HG03342 (cell line): ENCODE data around the gene KRT83.
"Not testable (repeated sequence)": the region's sequence is repeated elsewhere in the genome, so short reads cannot be mapped to it uniquely, and the experiment has no call there.

Experiments used
- ATAC-seq: cut with Tn5 transposase; IDR thresholded peaks from one replicate; pipeline ENCODE4 v1.9.1; 2021; ENCODE audit warnings: mild to moderate bottlenecking, moderate library complexity; ENCODE audit not compliant: unreplicated experiment

Gene KRT83

GRCh38 chr12:52334185-52334584, 13.0 kb upstream of the KRT83 start:
- ATAC-seq: no peak

- no peak for ATAC-seq
Observed at GRCh38 chr12:52333321-52333720, 12.1 kb upstream of the KRT83 start.

GRCh38 chr12:52332381-52332780, 11.2 kb upstream of the KRT83 start:
- ATAC-seq: no peak

- ATAC-seq: no peak
Observed at GRCh38 chr12:52331833-52332232, 10.6 kb upstream of the KRT83 start.

- no peak for ATAC-seq
Observed at GRCh38 chr12:52331039-52331438, 9.8 kb upstream of the KRT83 start.

GRCh38 chr12:52327830-52328500, 6.8 kb upstream of the KRT83 start:
- no peak for ATAC-seq

GRCh38 chr12:52327052-52327829, 6.0 kb upstream of the KRT83 start:
- peak; percentile 87 for ATAC-seq

GRCh38 chr12:52324153-52324444, 2.9 kb upstream of the KRT83 start:
- no peak for ATAC-seq

GRCh38 chr12:52323416-52324152, 2.4 kb upstream of the KRT83 start:
- ATAC-seq: no peak

GRCh38 chr12:52323001-52323400, 1.8 kb upstream of the KRT83 start:
- no peak for ATAC-seq

GRCh38 chr12:52322069-52322468, 871 bp upstream of the KRT83 start:
- no peak for ATAC-seq

- ATAC-seq: no peak
Observed at GRCh38 chr12:52321418-52321817, 220 bp upstream of the KRT83 start.

GRCh38 chr12:52319097-52319496, 2.1 kb downstream of the KRT83 start:
- ATAC-seq: no peak

- no peak for ATAC-seq
Observed at GRCh38 chr12:52318241-52318990, 2.8 kb downstream of the KRT83 start.

GRCh38 chr12:52317468-52318052, 3.6 kb downstream of the KRT83 start:
- ATAC-seq: no peak

GRCh38 chr12:52316701-52317100, 4.5 kb downstream of the KRT83 start:
- no peak for ATAC-seq

GRCh38 chr12:52316290-52316689, 4.9 kb downstream of the KRT83 start:
- no peak for ATAC-seq

- ATAC-seq: not testable (repeated sequence)
Observed at GRCh38 chr12:52315721-52316120, 5.5 kb downstream of the KRT83 start.

GRCh38 chr12:52314511-52314910, 6.7 kb downstream of the KRT83 start:
- ATAC-seq: no peak

GRCh38 chr12:52313926-52314325, 7.3 kb downstream of the KRT83 start:
- ATAC-seq: no peak

- no peak for ATAC-seq
Observed at GRCh38 chr12:52313461-52313860, 7.7 kb downstream of the KRT83 start.
